ENCODE data around the gene MATR3.
A peak's percentile ranks its signal among the peaks of the same experiment; 100 is the strongest.

MATR3 gene

DNA sequence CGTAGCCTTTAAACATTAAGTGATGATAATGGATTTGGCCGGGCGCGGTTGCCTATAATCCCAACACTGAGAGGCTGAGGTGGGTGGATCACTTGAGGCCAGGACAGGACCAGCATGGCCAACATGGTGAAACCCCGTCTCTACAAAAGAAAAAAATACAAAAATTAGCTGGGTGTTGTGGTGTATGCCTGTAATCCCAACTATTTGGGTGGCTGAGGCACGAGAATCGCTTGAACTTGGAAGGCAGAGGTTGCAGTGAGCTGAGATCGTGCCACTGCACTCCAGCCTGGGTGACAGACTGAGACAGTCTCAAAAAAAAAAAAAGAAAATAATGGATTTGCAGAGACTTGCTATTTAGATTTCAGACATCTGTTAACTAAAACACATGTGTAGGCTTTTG, 9.2 kb upstream of the MATR3 start:
- ATAC-seq (ENCODE audit: low read depth) (no peak), DNase-seq (ENCODE audit: low spot score) (no peak)
- no peak overlapping the region for H3K27ac ChIP-seq (ENCODE audit: poor library complexity, severe bottlenecking)
- H3K4me1 ChIP-seq (ENCODE audit: insufficient read depth, poor library complexity, severe bottlenecking), result peaks cover 14% of the 10 kb centered on the region
- TF ChIP-seq, protein P1, sequence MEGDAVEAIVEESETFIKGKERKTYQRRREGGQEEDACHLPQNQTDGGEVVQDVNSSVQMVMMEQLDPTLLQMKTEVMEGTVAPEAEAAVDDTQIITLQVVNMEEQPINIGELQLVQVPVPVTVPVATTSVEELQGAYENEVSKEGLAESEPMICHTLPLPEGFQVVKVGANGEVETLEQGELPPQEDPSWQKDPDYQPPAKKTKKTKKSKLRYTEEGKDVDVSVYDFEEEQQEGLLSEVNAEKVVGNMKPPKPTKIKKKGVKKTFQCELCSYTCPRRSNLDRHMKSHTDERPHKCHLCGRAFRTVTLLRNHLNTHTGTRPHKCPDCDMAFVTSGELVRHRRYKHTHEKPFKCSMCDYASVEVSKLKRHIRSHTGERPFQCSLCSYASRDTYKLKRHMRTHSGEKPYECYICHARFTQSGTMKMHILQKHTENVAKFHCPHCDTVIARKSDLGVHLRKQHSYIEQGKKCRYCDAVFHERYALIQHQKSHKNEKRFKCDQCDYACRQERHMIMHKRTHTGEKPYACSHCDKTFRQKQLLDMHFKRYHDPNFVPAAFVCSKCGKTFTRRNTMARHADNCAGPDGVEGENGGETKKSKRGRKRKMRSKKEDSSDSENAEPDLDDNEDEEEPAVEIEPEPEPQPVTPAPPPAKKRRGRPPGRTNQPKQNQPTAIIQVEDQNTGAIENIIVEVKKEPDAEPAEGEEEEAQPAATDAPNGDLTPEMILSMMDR (IDR thresholded peaks at IDR 0.05; ENCODE audit: poor library complexity, severe bottlenecking), result no peak
- peaks cover 82% of the 10 kb centered on the region for H3K36me3 ChIP-seq (ENCODE audit: low read depth)
- no peaks in the 10 kb centered on the region for H3K9me3 ChIP-seq (ENCODE audit: severe bottlenecking)
- no peaks in the 10 kb centered on the region for H3K27me3 ChIP-seq (ENCODE audit: insufficient read depth, poor library complexity, severe bottlenecking)
- H3K4me3 ChIP-seq (ENCODE audit: severe bottlenecking), result no peak overlapping the region

DNA sequence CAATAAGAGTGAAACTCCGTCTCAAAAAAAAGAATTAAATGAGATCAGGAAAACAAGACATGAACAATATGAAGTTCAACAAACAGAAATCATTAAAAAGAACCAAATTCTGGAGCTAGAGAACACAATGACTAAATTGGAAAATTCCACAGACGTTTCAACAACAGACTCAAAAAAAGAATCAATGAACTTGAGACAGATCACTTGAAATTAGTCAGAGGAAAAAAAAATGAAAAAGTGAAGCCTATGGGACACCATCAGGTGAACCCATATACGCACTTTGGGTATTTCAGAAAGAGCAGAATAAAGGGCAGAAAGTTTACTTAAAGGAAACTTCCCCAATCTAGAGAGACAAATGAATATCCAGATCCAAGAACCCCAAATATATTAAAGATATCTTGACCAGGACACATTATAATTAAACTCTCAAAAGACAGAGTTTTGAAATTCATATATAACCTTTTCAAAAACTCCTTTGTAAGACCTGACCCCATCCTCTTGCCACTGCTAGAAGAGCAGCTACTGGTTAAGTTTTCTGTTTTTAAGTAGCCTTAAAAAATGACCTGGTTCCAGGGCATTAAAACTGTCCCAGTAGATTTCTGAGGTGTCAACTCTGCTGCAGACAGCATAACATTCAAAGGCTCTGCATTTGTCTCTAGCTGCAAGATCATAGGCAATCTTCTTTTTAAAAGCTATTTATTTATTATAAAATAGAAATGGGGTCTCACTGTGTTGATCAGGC, 7.7 kb upstream of the MATR3 start:
- Histone ChIP-seq H3K4me1 (ENCODE audit: insufficient read depth, poor library complexity, severe bottlenecking) (peaks cover 9% of the 10 kb centered on the region), H3K4me3 (ENCODE audit: severe bottlenecking) (no peak overlapping the region), H3K36me3 (ENCODE audit: low read depth) (peaks cover 67% of the 10 kb centered on the region), H3K27ac (ENCODE audit: poor library complexity, severe bottlenecking) (no peak overlapping the region), H3K9me3 (ENCODE audit: severe bottlenecking) (no peaks in the 10 kb centered on the region), H3K27me3 (ENCODE audit: insufficient read depth, poor library complexity, severe bottlenecking) (no peaks in the 10 kb centered on the region)
- ATAC-seq (ENCODE audit: low read depth) (no peak), DNase-seq (ENCODE audit: low spot score) (no peak)
- TF ChIP-seq, protein P1 (IDR thresholded peaks at IDR 0.05; ENCODE audit: poor library complexity, severe bottlenecking), result no peak

DNA sequence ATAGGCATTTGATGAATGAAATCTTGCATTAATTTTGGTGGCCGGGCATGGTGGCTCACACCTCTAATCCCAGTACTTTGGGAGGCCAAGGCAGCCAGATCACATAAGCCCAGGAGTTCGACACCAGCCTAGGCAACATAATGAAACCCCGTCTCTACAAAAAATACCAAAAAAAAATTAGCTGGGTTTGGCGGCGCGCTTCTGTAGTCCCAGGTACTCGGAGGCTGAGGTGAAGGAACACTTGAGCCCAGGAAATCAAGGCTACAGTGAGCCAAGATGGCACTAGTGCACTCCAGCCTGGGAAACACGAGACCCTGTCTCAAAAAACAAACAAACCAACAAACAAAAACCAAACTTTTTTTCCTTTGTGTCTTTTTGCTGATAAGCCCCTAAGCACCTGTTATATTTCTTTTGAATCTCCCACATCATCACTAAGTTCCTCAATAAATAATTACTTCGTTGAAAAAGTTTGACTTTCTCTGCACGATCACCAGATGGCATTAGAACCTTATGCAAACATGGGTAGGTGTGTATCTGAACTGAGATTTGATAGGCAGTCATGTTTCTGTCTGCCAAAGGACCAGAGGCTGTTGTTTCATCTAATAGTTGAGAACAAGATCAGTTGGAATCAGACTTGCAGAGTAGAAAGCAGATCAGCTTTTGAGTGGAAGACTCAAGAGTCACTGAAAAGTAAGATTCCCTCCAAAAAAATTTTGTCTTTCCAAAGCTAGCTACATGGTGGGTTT, 5.5 kb upstream of the MATR3 start:
- ATAC-seq (ENCODE audit: low read depth) (peak; percentile 36; the same call in 2 of the 3 replicates), DNase-seq (ENCODE audit: low spot score) (no peak)
- H3K27ac ChIP-seq (ENCODE audit: poor library complexity, severe bottlenecking), result no peak overlapping the region

DNA sequence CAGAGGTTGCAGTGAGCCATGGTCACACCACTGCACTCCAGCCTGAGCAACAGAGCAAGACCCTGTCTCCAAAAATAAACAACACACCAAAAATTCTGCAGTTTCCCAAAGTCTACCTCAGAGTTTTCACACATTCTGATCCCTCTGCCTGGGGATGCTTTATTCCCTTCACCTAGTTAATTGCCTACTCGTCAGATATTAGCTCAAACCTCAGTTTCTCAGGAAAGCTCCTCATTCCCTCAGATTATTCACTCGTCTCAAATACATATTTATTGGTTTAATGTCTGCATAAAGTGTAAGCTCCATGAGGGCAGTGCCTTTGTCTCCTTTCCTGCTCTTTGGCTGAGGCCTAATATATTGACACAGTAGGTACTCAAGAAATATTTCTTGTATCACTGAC, 2.5 kb upstream of the MATR3 start:
- H3K4me1 ChIP-seq (ENCODE audit: insufficient read depth, poor library complexity, severe bottlenecking), result peaks cover 10% of the 10 kb centered on the region
- no peak for DNase-seq (ENCODE audit: low spot score)
- H3K27ac ChIP-seq (ENCODE audit: poor library complexity, severe bottlenecking), result no peak overlapping the region
- peaks cover 37% of the 10 kb centered on the region for H3K36me3 ChIP-seq (ENCODE audit: low read depth)
- no peaks in the 10 kb centered on the region for H3K9me3 ChIP-seq (ENCODE audit: severe bottlenecking)
- TF ChIP-seq, protein P1 (IDR thresholded peaks at IDR 0.05; ENCODE audit: poor library complexity, severe bottlenecking), result no peak
- H3K27me3 ChIP-seq (ENCODE audit: insufficient read depth, poor library complexity, severe bottlenecking), result no peaks in the 10 kb centered on the region
- no peak for ATAC-seq (ENCODE audit: low read depth)
- no peak overlapping the region for H3K4me3 ChIP-seq (ENCODE audit: severe bottlenecking)

More for the DNA sequence above, 5.5 kb upstream of the MATR3 start:
- H3K4me3 ChIP-seq (ENCODE audit: severe bottlenecking), result no peak overlapping the region
- H3K9me3 ChIP-seq (ENCODE audit: severe bottlenecking), result no peaks in the 10 kb centered on the region
- TF ChIP-seq, protein P1 (IDR thresholded peaks at IDR 0.05; ENCODE audit: poor library complexity, severe bottlenecking), result peak; percentile 40
- no peaks in the 10 kb centered on the region for H3K27me3 ChIP-seq (ENCODE audit: insufficient read depth, poor library complexity, severe bottlenecking)
- no peaks in the 10 kb centered on the region for H3K4me1 ChIP-seq (ENCODE audit: insufficient read depth, poor library complexity, severe bottlenecking)
- peaks cover 46% of the 10 kb centered on the region for H3K36me3 ChIP-seq (ENCODE audit: low read depth)

DNA sequence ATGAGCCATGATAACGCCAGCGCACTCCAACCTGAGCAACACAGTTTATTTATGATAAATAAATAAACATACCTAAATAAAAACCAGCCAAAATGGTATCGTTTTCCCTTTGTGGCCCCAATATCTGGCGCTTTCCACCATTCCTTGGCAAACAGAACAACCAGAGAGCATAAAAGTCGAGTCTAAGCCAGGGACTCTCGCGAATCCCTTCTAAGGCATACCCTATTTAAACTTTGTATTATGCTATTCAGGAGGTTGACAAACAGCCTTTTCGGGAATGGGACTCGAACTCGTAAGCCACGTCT, 386 bp upstream of the MATR3 start:
- Histone ChIP-seq H3K27me3 (ENCODE audit: insufficient read depth, poor library complexity, severe bottlenecking) (no peaks in the 10 kb centered on the region), H3K27ac (ENCODE audit: poor library complexity, severe bottlenecking) (peak overlapping the region; percentile 95), H3K9me3 (ENCODE audit: severe bottlenecking) (no peaks in the 10 kb centered on the region), H3K36me3 (ENCODE audit: low read depth) (peaks cover 31% of the 10 kb centered on the region), H3K4me3 (ENCODE audit: severe bottlenecking) (peak overlapping the region; percentile 89), H3K4me1 (ENCODE audit: insufficient read depth, poor library complexity, severe bottlenecking) (peaks cover 31% of the 10 kb centered on the region)
- TF ChIP-seq, protein P1 (IDR thresholded peaks at IDR 0.05; ENCODE audit: poor library complexity, severe bottlenecking), result no peak
- no peak for ATAC-seq (ENCODE audit: low read depth)
- no peak for DNase-seq (ENCODE audit: low spot score)
